ENCODE measurements around the gene SGCG.

GRCh38 chr13:23254506-23254905 is 73.7 kb downstream of the SGCG start:
- TF ChIP-seq EZH2 (IDR thresholded peaks at IDR 0.05), result no peak
- TF ChIP-seq POLR2AphosphoS5 (IDR thresholded peaks at IDR 0.05; ENCODE audit: borderline replicate concordance, low read depth, low read length), result no peak
- TF ChIP-seq FOXP2 (optimal IDR thresholded peaks at IDR 0.05; ENCODE audit: control extremely low read depth, extremely low read length, insufficient read depth), result no peak
